Muscle of leg (tissue), 11 donors: ENCODE measurements around the gene NFE2L1. TPM values are rescaled to one million over a fixed set of nuclear protein-coding genes. Genes with fewer than 3 reads are reported as not detected.
"Not testable (repeated sequence)": the region's sequence is repeated elsewhere in the genome, so short reads cannot be mapped to it uniquely, and the experiment has no call there.

Source experiments
- DNase-seq: peaks from one replicate; pipeline ENCODE4 v3.0.0; 2013
- H3K27ac ChIP-seq: one replicate; pipeline ENCODE4 v1.5.1; 2013; ENCODE audit warnings: mild to moderate bottlenecking, low read length, control low read depth
- H3K27me3 ChIP-seq: one replicate; pipeline ENCODE4 v1.6.1; 2013; ENCODE audit warnings: low read length; ENCODE audit not compliant: control insufficient read depth, insufficient read depth
- H3K36me3 ChIP-seq: one replicate; pipeline ENCODE4 v1.6.1; 2013; ENCODE audit warnings: low read length; ENCODE audit not compliant: control insufficient read depth, insufficient read depth
- H3K4me1 ChIP-seq: one replicate; pipeline ENCODE4 v1.6.1; 2013; ENCODE audit warnings: low read length; ENCODE audit not compliant: control insufficient read depth, insufficient read depth
- H3K4me3 ChIP-seq: one replicate; pipeline ENCODE4 v1.5.1; 2013; ENCODE audit warnings: low read length, control low read depth
- H3K9me3 ChIP-seq: replicated peaks from 2 replicates; pipeline ENCODE4 v1.6.1; 2013; ENCODE audit warnings: low read depth, low read length; ENCODE audit not compliant: control insufficient read depth
- WGBS: methylation state at CpG from one replicate; pipeline ENCODE4 v1.1.5; 2013; ENCODE audit warnings: missing lambda C conversion rate; ENCODE audit not compliant: insufficient coverage; 5-methylcytosine and 5-hydroxymethylcytosine counted together
- polyA plus RNA-seq, 8 donors: library from polyadenylated mRNA; unstranded; fragments of 120-200 nt; gene quantifications; one replicate each; pipeline versions ENCODE4 v1.2.1 to v1.2.3, GENCODE V29; 2013; ENCODE audit warnings: inconsistent platforms in 1 of 8, low replicate concordance in 1 of 8; ENCODE audit not compliant: insufficient read length in 8 of 8, insufficient read depth in 1 of 8
- total RNA-seq: library from RNA; stranded (reverse); fragments of 120-200 nt; gene quantifications from one replicate; pipeline ENCODE4 v1.2.4, GENCODE V29; 2013

Gene NFE2L1
- total and polyA plus RNA-seq, 9 donors = 68.7 to 326 (median 251) TPM

GRCh38 chr17:48004983-48005382, 43.2 kb upstream of the NFE2L1 start:
- Histone ChIP-seq H3K4me3 (no peak overlapping the region), H3K36me3 (no peaks in the 10 kb centered on the region), H3K9me3 (no peaks in the 10 kb centered on the region), H3K27ac (no peak overlapping the region), H3K4me1 (peaks cover 24% of the 10 kb centered on the region), H3K27me3 (peaks cover 3% of the 10 kb centered on the region)
- no peak for DNase-seq
- WGBS = no CpG with 5 or more reads among the region's 3 CpGs

DNA sequence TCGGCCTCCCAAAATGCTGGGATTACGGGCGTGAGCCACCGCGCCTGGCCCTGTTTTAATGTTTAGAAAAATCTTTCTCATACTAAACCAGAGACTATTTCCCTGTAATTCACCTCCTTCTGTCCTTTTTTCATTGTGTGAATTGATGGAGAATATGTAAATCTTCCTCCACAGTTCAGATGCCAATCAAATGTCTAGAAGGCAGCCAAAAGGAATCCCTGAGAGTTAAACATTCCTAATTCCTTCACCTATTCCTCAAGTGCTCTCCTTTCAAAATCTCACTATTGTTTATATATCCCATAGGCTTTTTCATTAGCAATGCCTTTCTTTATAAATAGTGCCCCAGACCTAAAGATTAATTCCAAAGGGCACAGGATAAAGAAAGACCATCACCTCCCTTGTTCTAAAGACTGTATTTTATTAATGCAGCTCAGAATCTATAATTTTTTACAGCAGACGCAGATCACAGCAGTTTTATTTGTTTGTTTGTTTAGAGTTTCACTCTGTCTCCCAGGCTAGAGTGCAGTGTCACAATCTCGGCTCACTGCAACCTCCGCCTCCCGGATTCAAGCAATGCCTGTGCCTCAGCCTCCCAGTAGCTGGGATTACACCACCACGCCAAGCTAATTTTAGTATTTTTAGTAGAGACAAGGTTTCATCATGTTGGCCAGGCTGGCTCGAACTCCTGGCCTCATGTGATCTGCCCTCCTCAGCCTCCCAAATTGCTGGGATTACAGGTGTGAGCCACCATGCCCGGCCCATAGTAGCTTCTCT, 41.0 kb upstream of the NFE2L1 start:
- H3K27ac ChIP-seq = no peak overlapping the region
- H3K4me3 ChIP-seq = no peak overlapping the region
- WGBS = 90% methylated on average over 2 of the region's 12 CpGs
- H3K27me3 ChIP-seq = peaks cover 10% of the 10 kb centered on the region
- DNase-seq = no peak
- H3K36me3 ChIP-seq = no peaks in the 10 kb centered on the region
- H3K4me1 ChIP-seq = peaks cover 30% of the 10 kb centered on the region
- no peaks in the 10 kb centered on the region for H3K9me3 ChIP-seq

DNA sequence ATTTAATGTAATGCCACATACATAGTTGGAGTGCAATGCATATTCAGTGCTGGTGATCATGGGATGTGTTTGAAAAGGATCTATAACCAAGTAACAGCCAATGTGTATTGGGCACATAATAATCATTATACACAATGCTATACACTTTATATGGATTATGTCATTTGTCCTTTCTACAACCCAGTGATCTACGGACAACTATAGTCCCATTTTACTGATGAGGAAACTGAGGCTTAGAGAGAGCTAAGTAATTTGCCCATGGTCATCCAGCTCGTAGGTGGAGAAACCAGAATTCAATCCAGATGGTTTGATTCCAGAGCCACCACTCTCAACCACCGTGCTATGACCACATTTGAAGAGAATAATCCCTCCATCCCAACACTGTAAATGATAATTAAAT, 38.0 kb upstream of the NFE2L1 start:
- WGBS = no CpG with 5 or more reads among the region's 3 CpGs
- no peak overlapping the region for H3K27ac ChIP-seq

GRCh38 chr17:48011405-48012150, 36.6 kb upstream of the NFE2L1 start:
- Histone ChIP-seq H3K27ac (no peak overlapping the region), H3K27me3 (peaks cover 19% of the 10 kb centered on the region), H3K36me3 (no peaks in the 10 kb centered on the region), H3K4me1 (peaks cover 24% of the 10 kb centered on the region), H3K4me3 (peak overlapping the region; percentile 41), H3K9me3 (no peaks in the 10 kb centered on the region)
- 9% methylated on average over 15 of the region's 23 CpGs for WGBS
- no peak for DNase-seq

More for the DNA sequence above, 38.0 kb upstream of the NFE2L1 start:
- Histone ChIP-seq H3K27me3 (peaks cover 19% of the 10 kb centered on the region), H3K4me1 (peaks cover 25% of the 10 kb centered on the region), H3K9me3 (no peaks in the 10 kb centered on the region), H3K36me3 (no peaks in the 10 kb centered on the region), H3K4me3 (no peak overlapping the region)
- no peak for DNase-seq

DNA sequence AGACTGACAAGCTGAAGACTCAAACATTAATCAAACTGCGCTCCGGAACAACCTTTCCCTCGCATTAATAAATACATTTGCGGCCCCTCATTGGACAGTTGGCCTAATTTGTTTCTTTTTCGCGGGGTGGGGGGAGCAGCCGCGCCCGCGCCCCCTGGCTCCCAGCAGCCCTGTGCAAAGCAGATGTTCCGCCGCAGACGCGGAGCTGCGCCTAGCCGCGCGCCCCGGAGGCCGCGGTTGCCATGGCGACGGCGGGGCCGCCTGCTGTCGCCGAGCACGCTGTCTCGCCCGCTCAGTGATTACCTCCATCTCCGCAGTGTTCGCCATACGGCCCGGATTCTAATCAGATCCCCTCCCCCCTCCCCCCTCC, 36.0 kb upstream of the NFE2L1 start:
- H3K4me1 ChIP-seq = peaks cover 24% of the 10 kb centered on the region
- H3K27ac ChIP-seq = no peak overlapping the region
- H3K4me3 ChIP-seq = peak overlapping the region; percentile 41
- H3K36me3 ChIP-seq = no peaks in the 10 kb centered on the region
- WGBS = under 1% methylated on average over 19 of the region's 34 CpGs
- peaks cover 19% of the 10 kb centered on the region for H3K27me3 ChIP-seq
- peak; percentile 68 for DNase-seq
- no peaks in the 10 kb centered on the region for H3K9me3 ChIP-seq

- no CpG with 5 or more reads among the region's 5 CpGs for WGBS
- H3K9me3 ChIP-seq = no peaks in the 10 kb centered on the region
- H3K27me3 ChIP-seq = peaks cover 19% of the 10 kb centered on the region
- no peaks in the 10 kb centered on the region for H3K36me3 ChIP-seq
- H3K4me3 ChIP-seq = no peak overlapping the region
- no peak overlapping the region for H3K27ac ChIP-seq
- peaks cover 24% of the 10 kb centered on the region for H3K4me1 ChIP-seq
- DNase-seq = no peak
Measured at GRCh38 chr17:48012654-48013053, 35.5 kb upstream of the NFE2L1 start.

DNA sequence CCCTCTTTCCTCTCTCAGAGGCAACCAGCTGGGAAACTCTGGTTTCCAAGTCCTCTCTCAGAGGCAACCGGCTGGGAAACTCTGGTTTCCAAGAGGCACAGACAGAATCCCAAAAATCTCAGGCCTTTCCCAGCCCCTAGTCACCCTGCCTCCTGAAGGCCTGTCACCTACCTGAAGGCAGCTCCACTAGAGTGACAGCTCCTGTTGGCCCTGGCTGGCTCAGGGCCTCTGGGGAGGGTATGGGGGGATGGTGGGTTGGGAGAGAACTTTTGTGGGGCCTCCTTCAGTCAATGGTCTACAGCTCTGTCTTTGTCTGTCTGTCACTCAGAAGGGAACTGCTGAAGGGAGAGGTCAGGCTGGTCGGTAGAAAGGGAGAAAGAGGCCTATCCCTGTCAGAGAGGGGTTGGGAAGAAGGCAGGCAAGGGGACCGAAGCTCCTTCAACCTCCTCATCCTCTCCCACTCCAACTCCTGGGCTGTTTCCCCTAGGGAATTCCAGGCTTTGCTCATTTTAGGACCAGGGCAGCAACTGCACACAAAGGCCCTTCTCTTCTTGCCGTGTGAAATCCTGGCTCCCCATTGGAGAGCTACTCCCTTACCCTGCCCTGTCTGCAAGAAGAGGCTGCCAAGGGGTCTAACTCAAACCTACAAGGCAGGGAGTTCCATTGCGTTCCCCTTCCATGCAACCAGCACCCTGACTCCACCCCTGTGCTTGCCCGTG, 34.1 kb upstream of the NFE2L1 start:
- H3K27me3 ChIP-seq = peaks cover 19% of the 10 kb centered on the region
- H3K4me1 ChIP-seq = peaks cover 24% of the 10 kb centered on the region
- no peak overlapping the region for H3K27ac ChIP-seq
- no peak overlapping the region for H3K4me3 ChIP-seq
- 40% methylated on average over 4 of the region's 6 CpGs for WGBS
- H3K9me3 ChIP-seq = no peaks in the 10 kb centered on the region
- no peaks in the 10 kb centered on the region for H3K36me3 ChIP-seq
- no peak for DNase-seq

- Histone ChIP-seq H3K36me3 (no peaks in the 10 kb centered on the region), H3K4me3 (no peak overlapping the region), H3K27me3 (peaks cover 23% of the 10 kb centered on the region), H3K27ac (no peak overlapping the region), H3K4me1 (peaks cover 24% of the 10 kb centered on the region), H3K9me3 (no peaks in the 10 kb centered on the region)
- no peak for DNase-seq
- 21% methylated on average over 6 of the region's 8 CpGs for WGBS
Measured at GRCh38 chr17:48014595-48015111, 33.5 kb upstream of the NFE2L1 start.

DNA sequence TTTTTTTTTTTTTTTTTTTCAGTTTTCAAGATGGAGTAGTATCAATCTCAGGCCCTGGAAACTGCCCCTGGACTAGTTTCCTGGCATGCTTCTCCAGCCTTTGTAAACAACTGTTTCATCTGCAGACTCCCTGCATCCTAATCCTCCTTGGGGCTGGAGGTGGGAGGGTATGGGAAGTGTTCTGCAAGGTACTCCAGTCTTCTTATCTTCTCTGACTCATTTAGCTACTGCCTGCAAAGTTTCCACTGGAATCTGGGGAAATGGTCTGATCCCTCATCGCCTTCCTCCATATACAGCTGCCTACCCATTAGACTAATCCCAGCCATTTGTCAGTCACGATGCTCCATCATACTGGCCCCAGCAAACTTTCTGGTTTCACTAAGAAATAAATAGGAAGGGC, 32.0 kb upstream of the NFE2L1 start:
- no peak overlapping the region for H3K27ac ChIP-seq
- 40% methylated on average over 2 of the region's 2 CpGs for whole genome bisulfite sequencing
- no peak overlapping the region for H3K4me3 ChIP-seq
- no peaks in the 10 kb centered on the region for H3K36me3 ChIP-seq
- H3K9me3 ChIP-seq = no peaks in the 10 kb centered on the region
- H3K27me3 ChIP-seq = peaks cover 24% of the 10 kb centered on the region
- peaks cover 24% of the 10 kb centered on the region for H3K4me1 ChIP-seq
- no peak for DNase-seq

DNA sequence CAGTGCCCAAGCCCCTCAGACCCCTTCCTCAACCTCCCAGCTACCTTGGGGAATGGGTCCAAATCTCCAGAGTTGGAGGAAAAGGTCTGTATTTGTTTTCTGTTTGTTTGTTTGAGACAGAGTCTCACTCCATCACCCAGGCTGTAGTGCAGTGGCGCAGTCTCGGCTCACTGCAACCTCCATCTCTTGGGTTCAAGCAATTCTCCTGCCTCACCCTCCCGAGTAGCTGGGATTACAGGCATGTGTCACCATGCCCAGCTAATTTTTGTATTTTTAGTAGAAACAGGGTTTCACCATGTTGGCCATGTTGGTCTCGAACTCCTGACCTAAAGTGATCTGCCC, 30.4 kb upstream of the NFE2L1 start:
- H3K27me3 ChIP-seq = peaks cover 21% of the 10 kb centered on the region
- not testable (repeated sequence) for H3K36me3 ChIP-seq, H3K4me3 ChIP-seq, DNase-seq, H3K27ac ChIP-seq, H3K9me3 ChIP-seq
- WGBS = 100% methylated on average over 2 of the region's 4 CpGs
- H3K4me1 ChIP-seq = peaks cover 11% of the 10 kb centered on the region
